ENCODE data around the gene SLC31A1.

- TF ChIP-seq CTCF (IDR thresholded peaks at IDR 0.05) (no peak), EZH2 (IDR thresholded peaks at IDR 0.05; ENCODE audit: borderline replicate concordance, insufficient read depth, low read depth, low read length, poor library complexity, severe bottlenecking) (no peak)
Measured at GRCh38 chr9:113178087-113178486, 43.3 kb upstream of the SLC31A1 start.

Measured in B cell (primary cell).